Vagina (tissue), 2 donors: ENCODE results near the gene DHRSX.
"Not testable (repeated sequence)": the region's sequence is repeated elsewhere in the genome, so short reads cannot be mapped to it uniquely, and the experiment has no call there.

Experiments used
- CTCF ChIP-seq, 3 experiments: fragments of 450-650 bp in 2 of 3; fragments of 200-600 bp in 1 of 3; sonication (generic) in 1 of 3; IDR thresholded peaks; one replicate each; pipeline ENCODE4 v1.5.1; 2017 to 2019; ENCODE audit warnings: antibody characterized with exemption in 3 of 3, mild to moderate bottlenecking in 2 of 3, moderate library complexity in 2 of 3
- POLR2A ChIP-seq, 2 donors: fragments of 450-650 bp; IDR thresholded peaks; one replicate each; pipeline ENCODE4 v1.6.1; 2017; ENCODE audit warnings: antibody characterized with exemption in 2 of 2, mild to moderate bottlenecking in 2 of 2, moderate library complexity in 2 of 2
- POLR2AphosphoS5 ChIP-seq, 2 donors: sonication (generic); formaldehyde crosslinking; IDR thresholded peaks; one replicate each; pipeline ENCODE4 v1.9.0; 2017; ENCODE audit warnings: antibody characterized with exemption in 2 of 2, mild to moderate bottlenecking in 2 of 2, low read depth in 1 of 2; ENCODE audit not compliant: insufficient read depth in 1 of 2

GRCh38 chrX:2389731-2390130 lies 111.0 kb downstream of the DHRSX start:
- TF ChIP-seq CTCF (IDR thresholded peaks at IDR 0.05); POLR2A (IDR thresholded peaks at IDR 0.05); POLR2AphosphoS5 (IDR thresholded peaks at IDR 0.05; ENCODE audit: insufficient read depth in 1 of 2, low read depth in 1 of 2): not testable (repeated sequence)
